ENCODE measurements around the gene GJB5.
"Not testable (repeated sequence)": the region's sequence is repeated elsewhere in the genome, so short reads cannot be mapped to it uniquely, and the experiment has no call there.

Gene GJB5

DNA sequence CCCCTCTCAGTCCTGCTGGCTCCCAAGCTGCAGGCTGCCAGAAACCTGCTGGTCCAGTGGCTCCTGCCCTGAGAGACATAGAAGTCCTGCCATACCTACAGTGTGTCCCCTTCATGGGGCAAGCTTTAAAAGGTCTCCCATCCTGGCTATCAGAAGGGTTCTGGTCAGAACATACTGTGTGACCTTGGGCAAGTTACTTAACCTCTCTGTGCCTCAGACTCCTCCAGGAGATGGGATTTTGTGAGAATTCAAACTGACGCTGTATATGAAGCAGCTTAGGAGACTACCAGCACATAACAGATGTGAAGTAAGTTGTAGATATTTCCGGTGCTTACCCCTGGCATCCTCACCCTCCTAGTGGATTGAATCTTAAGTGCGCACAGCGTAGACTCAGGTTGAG lies 8.7 kb upstream of the GJB5 start:
- no peak for DNase-seq

DNA sequence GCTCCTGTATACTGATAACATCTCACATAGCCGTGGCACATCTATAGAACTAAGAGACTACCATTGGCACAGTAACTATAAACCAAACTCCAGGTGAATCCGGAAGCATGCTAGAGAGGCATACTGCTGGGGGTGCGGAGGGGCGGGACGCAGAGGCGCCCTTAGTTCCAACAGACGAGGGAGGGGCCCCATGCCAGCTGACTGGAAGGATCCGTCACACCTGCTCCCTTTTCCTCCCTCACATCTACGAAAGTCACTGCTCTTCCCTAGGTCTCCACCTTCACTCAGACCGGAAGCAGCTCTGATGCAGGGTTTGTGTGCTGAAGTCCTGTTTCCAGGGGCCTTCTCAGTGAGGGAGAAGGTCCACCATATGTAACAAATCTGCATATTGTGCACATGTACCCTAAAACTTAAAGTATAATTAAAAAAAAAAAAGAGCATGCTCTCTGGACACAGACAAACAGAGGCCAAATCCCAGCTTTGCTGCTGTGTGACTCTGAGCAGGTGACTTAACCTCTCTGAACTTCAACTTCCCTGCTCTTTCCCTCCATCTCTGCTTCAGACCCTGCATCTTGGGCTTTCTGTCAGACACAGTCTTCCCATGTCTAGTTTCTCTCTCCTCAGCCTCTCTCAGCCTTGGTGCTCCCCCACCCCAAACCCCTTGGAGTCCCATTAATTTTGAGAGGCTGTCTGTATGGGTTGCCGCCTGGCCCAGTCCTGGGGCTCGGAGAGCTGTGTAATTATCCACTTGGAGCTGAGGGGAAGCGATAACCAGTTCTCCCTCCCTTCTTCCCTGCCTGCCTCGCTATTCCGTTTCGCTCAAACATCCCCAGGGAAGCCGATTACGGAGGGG lies 7.8 kb upstream of the GJB5 start:
- DNase-seq: no peak

DNA sequence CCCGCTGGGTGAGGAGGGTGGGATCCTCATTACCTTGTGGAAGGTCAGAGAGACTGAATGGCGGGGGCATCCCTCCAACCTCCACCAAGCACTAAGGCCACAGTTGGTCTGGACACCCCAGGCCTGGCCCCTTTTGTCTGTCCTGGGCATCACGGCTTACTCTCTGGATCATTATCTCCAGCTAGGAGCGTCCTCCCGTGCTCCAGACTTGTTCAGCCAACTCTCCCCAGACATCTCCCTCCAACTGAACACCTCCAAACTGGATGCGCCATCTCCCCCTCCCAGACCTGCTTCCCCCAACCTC lies 7.3 kb upstream of the GJB5 start:
- DNase-seq: no peak

DNA sequence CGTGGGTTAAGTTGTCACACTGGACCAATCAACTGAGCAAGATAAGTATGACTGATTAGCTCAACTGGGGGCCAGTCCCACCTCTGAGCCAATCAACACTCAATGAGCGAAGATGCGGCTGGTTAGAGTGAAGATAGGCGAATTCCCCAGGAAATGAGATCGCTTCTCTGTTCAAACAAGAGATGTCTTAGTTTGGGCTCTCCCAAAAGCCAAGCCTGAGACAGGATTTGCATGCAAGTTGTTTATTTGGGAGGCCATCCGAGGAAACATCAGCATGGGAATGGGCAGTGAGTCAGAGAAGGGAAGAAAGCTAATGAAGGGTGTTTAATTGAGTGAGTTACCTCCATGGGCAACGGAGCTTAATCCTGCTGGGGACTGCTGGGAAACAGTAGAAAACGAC lies 4.9 kb upstream of the GJB5 start:
- no peak for DNase-seq

DNA sequence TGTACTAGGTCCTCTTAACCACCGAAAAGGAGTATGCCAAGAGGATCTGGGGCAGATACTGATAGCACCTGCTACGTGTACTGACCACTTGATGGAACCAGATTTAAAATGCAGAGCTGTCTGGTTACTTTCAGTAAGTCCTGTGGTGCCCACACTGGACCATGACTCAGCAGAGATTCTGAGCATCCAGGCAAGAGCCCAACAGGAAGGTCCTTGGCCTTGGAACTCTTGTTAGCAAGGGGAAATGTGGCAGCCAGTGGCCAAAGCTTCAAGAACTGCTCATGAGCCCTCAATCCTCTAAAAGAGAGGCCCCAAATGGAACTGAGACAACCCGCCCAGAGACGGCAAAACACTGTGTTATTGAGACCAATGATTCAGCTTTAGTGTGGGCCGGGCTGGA lies 4.2 kb upstream of the GJB5 start:
- DNase-seq: no peak

DNA sequence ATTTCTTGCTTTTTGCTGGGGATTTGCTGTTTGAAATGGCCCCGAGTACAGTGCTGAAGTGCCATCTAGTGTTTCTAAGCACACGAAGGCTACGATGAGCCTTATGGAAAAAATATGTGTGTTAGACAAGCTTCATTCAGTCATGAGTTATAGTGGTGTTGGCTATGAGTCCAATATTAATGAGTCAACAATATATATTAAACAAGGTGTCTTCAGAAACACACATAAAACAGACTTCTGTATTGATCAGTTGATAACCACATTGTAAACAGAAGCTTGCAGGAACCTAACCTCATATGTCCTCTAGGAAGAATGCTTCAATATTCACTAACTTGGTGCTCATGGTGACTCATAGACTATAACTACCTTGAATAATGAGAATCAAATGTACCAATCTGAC lies 1.7 kb upstream of the GJB5 start:
- DNase-seq: no peak

DNA sequence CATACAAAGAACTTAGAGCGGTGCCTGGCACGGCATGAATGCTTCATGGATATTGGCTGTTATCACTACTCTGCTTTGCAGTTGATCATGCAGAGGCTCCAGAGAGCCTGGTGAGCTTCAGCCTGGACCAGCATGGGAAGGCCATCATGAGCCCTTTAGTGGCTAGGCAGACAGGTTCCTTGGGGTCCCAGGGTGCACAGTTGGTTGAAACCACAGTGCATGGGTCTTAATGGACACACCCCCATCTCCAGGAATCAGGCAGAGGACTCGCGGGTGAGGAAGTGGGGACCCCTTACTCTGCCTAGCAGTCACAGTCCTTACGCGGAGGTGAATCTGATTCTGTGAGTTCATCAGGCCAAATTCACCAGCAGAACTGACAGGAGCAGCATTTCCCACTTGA lies 1.1 kb downstream of the GJB5 start:
- no peak for DNase-seq

DNA sequence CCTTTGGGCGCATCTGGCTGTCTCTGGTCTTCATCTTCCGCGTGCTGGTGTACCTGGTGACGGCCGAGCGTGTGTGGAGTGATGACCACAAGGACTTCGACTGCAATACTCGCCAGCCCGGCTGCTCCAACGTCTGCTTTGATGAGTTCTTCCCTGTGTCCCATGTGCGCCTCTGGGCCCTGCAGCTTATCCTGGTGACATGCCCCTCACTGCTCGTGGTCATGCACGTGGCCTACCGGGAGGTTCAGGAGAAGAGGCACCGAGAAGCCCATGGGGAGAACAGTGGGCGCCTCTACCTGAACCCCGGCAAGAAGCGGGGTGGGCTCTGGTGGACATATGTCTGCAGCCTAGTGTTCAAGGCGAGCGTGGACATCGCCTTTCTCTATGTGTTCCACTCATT lies 2.5 kb downstream of the GJB5 start:
- no peak for DNase-seq

DNA sequence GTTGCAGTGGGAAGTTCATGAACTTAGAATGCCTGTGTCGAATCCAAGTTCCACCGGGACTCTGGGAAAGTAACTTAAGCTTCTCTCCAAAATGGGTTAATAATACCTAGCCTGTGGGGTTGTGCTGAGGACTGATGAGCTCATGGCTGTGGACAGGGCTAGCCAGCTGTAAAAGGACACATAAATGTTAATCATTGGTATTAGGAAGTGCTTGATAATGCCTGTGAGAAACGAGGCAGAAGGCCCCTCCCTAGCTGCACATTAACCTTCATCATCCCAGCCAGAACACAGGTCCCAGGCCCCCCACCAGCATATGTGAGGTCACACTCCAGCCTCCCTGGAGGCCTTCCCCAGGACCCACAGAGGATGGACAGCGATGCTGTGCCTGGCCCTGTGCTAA lies 3.9 kb downstream of the GJB5 start:
- no peak for DNase-seq

DNA sequence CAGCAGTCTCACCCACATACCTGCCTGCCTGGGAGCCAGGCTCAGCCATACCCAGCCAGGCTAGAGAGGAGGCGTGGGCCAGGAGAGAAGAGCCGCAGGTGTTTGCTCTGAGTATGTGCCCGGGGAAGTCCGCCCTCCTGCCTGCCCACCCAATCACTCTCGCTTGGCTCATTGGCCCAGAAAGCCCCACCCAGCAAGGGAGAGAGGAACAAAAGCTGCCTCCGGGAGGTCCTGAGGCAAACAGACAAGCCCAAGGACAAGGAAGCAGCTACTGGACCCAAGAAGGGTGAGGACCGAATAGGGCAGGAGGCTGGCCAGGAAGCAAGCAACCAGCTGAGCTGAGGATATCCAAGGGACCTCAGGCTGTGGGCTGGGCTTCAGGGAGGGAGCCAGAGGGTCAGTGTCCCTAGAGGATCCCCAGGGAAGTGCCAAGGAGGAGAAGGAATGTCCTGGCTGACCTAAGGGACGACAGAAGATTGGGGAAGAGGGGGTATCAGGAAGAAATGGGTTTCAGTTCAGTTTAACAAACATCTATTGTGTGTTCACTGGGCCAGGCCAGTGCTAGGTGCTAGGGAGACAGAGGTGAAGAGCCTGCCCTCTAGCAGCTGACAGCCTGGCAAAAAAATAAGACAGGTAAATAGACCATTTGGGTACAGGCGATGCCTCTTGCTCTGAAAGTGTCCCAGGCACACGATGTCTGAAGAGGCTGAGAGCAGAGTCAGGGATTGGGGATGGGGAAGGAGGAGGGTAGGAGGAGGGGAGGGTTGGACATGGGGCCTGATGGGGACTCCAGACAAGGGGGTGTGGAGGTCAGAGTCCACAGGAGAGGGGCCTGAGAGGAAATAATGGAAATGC lies 4.9 kb downstream of the GJB5 start, which contains the start of gene GJB4:
GJB4 (plus strand) TSS at position 238 of the 855 bp plus-strand sequence. CDS start 1,515 bp downstream, outside the sequence.
- DNase-seq: no peak

DNA sequence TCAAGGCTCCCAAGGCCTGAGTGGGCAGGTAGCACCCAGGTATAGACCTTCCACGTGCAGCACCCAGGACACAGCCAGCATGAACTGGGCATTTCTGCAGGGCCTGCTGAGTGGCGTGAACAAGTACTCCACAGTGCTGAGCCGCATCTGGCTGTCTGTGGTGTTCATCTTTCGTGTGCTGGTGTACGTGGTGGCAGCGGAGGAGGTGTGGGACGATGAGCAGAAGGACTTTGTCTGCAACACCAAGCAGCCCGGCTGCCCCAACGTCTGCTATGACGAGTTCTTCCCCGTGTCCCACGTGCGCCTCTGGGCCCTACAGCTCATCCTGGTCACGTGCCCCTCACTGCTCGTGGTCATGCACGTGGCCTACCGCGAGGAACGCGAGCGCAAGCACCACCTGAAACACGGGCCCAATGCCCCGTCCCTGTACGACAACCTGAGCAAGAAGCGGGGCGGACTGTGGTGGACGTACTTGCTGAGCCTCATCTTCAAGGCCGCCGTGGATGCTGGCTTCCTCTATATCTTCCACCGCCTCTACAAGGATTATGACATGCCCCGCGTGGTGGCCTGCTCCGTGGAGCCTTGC lies 6.4 kb downstream of the GJB5 start:
- no peak for DNase-seq

DNA sequence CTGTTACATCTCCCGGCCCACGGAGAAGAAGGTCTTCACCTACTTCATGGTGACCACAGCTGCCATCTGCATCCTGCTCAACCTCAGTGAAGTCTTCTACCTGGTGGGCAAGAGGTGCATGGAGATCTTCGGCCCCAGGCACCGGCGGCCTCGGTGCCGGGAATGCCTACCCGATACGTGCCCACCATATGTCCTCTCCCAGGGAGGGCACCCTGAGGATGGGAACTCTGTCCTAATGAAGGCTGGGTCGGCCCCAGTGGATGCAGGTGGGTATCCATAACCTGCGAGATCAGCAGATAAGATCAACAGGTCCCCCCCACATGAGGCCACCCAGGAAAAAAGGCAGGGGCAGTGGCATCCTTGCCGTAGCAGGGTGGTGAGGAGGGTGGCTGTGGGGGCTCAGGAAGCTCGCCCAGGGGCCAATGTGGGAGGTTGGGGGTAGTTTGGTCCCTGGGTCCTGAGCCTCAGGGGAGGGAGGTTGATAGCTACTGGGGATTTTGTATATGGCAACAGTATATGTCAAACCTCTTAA lies 7.0 kb downstream of the GJB5 start:
- DNase-seq: no peak

DNA sequence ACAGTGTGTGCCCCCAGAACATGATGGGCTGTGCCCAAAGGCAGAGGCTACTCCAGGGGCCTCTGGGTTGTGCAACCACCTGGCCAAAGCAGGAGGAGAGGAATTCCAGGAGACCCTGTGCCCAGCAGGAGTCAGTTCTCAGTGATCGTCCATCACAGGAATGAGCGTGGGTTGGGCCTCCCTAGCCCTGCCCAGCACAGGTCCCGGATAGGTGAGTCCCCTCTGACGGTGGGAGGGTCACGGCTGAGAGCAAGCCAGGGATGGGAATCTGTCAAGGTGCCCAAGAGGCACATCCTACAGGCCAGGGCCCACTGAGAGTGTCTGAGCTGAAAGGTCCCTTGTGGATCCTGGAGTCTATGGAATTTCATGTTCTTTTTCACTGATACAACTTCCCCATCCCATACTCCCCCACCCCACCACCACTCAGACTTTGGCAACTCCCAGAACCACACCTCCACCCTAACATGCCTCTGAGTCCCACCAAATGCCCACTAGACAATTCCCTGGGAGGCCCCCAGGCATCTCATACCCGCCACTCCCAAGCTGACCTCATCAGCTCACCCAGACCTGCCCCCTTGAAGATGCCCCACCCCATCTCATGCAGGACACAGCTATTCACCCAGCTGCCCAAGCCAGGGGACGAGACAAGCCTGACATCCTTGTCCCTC lies 7.8 kb downstream of the GJB5 start:
- DNase-seq: no peak

DNA sequence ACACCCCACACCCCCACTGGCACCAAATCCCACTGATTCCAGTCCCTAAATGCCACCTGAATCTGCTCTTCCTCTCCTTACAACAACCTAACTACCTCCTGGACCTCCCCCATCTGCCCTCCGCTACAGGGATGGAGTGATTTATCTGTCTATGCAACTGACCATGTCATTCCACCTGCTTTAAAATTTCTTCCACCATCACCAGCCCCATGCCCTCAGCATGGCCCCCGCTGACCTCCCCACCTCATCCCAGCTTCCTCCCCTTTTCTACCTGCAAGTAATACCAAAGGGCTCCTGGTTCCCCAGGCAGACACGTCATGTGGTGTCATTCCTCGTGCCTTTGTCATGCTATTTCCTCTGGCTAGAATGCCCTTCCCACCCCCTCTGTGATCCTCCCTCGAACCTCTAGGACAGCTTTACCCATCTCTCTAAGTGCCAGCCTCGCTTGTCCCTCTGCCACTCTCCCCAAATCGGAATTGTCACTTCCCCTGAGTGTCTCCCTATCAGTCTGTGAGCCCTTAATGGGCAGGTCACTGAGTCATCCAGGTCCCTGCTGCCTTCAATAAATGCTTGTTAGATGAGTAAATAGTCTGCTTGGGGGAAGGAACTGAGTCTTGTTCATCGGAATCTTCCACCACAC lies 8.4 kb downstream of the GJB5 start:
- no peak for DNase-seq

DNA sequence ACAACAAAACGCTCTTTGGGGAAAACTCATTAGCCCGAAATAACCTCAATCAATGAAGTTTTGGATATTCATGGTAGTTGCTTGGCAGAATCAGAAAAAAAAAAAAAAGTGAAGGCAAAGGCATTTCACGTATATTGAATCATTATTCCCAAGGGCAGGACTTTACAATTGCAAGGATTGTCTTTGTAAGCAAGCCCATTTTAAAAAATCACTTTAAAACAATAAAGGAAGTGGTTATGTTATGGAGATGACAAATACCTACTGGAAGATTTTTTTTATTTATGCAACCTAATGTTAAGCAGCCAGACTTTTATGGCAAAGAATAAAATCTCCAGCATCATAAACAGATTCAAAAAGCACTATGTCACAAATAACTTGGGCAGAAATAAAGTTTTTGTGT lies 14.0 kb downstream of the GJB5 start:
- no peak for DNase-seq

DNA sequence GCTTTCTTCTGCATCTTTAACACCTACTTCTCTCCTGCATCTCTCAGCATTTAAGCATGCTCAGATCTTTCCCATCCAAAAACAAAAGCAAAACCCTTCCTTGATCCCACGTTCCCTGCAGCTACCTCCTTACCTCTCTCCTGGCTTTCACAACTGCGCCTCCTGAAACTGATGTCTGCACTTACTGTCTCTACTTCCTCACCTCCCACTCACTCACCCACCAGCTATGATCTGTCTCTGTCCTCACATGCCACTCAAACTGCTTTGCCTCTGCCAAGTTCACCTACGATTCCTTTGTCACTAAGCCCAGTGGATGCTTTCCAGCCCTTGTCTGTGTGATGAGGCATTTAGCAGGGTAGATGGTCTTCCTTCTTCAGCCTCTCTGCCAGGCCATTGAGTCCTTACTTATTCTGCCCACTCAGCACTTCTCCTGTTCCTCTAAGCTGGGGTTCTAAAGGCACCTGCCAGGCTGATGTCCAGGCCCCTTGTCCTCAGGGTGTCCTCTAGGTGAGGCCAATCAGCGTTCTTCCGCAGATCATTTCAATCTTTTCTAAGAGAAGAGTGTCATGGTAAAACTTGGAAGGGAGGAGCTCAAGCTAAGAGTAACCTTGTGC lies 16.2 kb downstream of the GJB5 start:
- DNase-seq: no peak

DNA sequence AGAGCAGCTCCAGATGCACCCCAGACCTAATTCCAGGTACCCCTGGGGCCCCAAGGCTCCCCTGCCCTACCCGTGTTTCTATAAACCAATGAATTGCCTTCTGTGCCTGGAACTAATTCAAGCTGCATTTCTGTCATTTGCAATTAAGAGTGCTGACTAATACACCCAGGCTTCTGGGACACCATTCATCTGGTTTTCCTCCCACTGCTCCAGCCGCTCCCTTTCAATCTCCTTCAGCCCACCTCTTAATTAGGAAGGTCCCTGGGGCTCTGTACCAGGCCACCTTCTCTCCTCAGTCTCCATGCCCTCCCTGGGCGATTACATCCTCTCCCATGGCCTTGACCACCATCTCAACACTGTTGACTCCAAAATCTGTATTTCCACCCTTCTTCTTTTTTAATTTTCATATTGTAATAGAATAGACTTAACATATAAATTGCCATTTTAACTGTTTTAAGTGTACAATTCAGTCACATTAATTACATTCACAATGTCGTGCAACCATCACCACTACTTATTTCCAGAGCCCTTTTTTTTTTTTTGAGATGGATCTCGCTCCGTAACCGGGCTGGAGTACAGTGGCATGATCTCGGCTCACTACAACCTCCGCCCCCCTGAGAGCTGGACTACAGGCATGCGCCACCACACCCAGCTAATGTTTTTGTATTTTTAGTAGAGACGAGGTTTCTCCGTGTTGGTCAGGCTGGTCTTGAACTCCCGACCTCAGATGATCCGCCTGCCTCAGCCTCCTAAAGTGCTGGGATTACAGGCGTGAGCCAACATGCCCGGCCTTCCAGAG lies 16.9 kb downstream of the GJB5 start:
- DNase-seq: no peak

DNA sequence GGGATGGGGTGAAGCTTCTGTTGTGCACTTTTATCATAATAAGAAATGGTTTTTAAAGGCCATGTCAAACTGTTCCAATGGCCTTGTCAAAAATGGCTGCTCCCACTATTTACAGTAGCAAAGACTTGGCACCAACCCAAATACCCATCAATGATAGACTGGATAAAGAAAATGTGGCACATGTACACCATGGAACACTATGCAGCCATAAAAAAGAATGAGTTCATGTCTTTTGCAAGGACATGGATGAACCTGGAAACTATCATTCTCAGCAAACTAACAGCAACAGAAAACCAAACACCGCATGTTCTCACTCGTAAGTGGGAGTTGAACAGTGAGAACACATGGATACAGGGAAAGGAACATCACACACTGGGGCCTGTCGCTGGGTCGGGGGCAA lies 18.3 kb downstream of the GJB5 start:
- not testable (repeated sequence) for DNase-seq

DNA sequence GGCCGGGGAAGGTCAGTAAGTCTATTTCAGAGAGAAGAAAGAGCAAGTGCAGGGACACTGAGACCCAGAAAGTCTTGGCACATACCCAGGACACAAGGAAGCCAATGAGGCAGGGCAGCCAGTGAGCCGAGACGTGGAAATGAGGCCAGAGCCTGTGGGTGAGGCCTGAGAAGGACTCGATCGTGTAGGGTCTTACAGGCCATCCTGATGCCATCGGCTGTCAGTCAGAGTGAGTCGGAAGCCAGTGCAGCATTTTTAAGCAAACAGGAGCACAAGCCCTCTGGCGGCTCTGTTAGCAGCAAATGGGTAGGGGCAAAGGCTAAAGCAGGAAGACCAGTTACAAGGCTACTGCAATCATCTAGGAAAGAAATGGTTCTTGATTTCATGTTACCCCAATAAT lies 20.1 kb downstream of the GJB5 start:
- no peak for DNase-seq

DNA sequence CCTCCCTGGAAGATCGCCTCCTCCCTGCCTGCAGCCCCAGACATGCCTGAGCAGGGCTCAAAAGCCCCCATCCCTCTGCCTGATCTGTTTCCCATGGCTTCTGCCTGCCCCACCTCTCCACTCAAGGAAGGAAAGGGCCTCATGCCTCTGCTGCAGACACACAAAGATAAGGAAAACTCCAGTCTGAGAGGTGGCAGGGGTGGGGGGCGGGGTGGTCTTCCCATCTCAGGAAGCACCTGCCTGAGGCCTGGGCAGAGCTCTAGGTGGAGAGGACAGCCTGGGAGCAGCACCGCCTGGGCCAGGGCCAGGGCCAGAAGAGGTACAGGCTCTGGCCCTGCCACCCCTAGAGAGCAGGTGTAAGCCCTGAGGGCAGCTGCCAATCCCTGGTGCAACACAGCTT lies 22.1 kb downstream of the GJB5 start:
- DNase-seq: no peak
